ENCODE data around the gene WFDC6. TPM values are rescaled to one million over a fixed set of nuclear protein-coding genes. Genes with fewer than 3 reads are reported as not detected.
"Not testable (repeated sequence)": the region's sequence is repeated elsewhere in the genome, so short reads cannot be mapped to it uniquely, and the experiment has no call there.

Gene WFDC6
- polyA plus RNA-seq, 2 of the 4 experiments (the other 2 are of a cell fraction) = not detected

GRCh38 chr20:45578231-45578630, 38.9 kb upstream of the WFDC6 start (continued):
- TF ChIP-seq ATOH8 (CRISPR knock-in tag; IDR thresholded peaks at IDR 0.05; ENCODE audit: low read depth) = no peak
- TF ChIP-seq ZC3H11A (IDR thresholded peaks at IDR 0.05) = no peak
- TF ChIP-seq, protein P1, sequence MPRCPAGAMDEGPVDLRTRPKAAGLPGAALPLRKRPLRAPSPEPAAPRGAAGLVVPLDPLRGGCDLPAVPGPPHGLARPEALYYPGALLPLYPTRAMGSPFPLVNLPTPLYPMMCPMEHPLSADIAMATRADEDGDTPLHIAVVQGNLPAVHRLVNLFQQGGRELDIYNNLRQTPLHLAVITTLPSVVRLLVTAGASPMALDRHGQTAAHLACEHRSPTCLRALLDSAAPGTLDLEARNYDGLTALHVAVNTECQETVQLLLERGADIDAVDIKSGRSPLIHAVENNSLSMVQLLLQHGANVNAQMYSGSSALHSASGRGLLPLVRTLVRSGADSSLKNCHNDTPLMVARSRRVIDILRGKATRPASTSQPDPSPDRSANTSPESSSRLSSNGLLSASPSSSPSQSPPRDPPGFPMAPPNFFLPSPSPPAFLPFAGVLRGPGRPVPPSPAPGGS (IDR thresholded peaks at IDR 0.05) = no peak
- TF ChIP-seq HOXB13 (CRISPR knock-in tag; IDR thresholded peaks at IDR 0.05; ENCODE audit: low read depth) = no peak

- POLR2A ChIA-PET = no interaction called here
- no peak overlapping the region for H3K4me3 ChIP-seq
- no peak for DNase-seq (ENCODE audit: low read depth in 1 of 2, low spot score in 1 of 2)
- TF ChIP-seq ZFP36 (IDR thresholded peaks at IDR 0.05; ENCODE audit: borderline replicate concordance, partially characterized antibody) = no peak
- no peak for TF ChIP-seq RAD21 (conservative IDR thresholded peaks at IDR 0.05 in 1 of 2, IDR thresholded peaks at IDR 0.05 in 1 of 2)
- TF ChIP-seq USF2 (IDR thresholded peaks at IDR 0.05) = no peak
- TF ChIP-seq CEBPB (IDR thresholded peaks at IDR 0.05) = no peak
- TF ChIP-seq TFCP2L1 (CRISPR knock-in tag; IDR thresholded peaks at IDR 0.05) = no peak
- no peak for TF ChIP-seq RFX5 (IDR thresholded peaks at IDR 0.05)
- CTCF ChIA-PET = no interaction called here
- no peak for FAIRE-seq
- no peaks in the 10 kb centered on the region for H3K9me3 ChIP-seq
- no peaks in the 10 kb centered on the region for H3K4me1 ChIP-seq
- no peak for ATAC-seq
- H3K4me2 ChIP-seq = no peak overlapping the region
- no peak overlapping the region for H3K27ac ChIP-seq
- 16% methylated on average over 2 of the region's 2 CpGs for WGBS (ENCODE audit: missing lambda C conversion rate)
Observed at GRCh38 chr20:45576995-45577394, 37.7 kb upstream of the WFDC6 start.

DNA sequence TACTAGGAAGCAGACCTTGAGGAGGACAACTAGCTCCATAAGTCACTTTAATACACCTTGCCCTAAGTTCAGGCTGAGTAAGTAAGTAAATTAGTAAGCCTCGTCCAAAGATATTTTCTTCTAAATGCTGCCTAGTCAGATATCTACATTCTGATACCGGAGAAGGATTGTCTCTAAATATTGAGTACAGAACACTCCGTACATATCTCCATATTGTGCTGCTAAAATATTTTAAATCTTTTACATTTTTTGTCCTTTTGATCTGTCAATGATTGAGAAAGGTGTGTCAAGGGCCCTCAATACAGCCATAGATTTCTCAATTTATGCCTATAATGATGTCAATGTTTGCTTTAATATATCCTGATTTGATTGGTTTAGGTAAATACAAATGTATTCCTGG, 36.6 kb upstream of the WFDC6 start:
- FAIRE-seq (no peak), DNase-seq (ENCODE audit: low read depth in 1 of 2, low spot score in 1 of 2) (no peak), ATAC-seq (no peak)
- H3K4me2 ChIP-seq = no peak overlapping the region
- 28% methylated on average over 3 of the region's 3 CpGs for WGBS (ENCODE audit: missing lambda C conversion rate)
- H3K4me1 ChIP-seq = no peaks in the 10 kb centered on the region
- H3K27ac ChIP-seq = no peak overlapping the region
- no peak overlapping the region for H3K4me3 ChIP-seq
- no peak for TF ChIP-seq KDM1A (IDR thresholded peaks at IDR 0.05; ENCODE audit: low read depth)
- TF ChIP-seq GATA3 (IDR thresholded peaks at IDR 0.05; ENCODE audit: borderline replicate concordance) = no peak
- TF ChIP-seq ELK1 (IDR thresholded peaks at IDR 0.05; ENCODE audit: low read depth, low read length) = no peak
- TF ChIP-seq POLR2AphosphoS2 (conservative IDR thresholded peaks at IDR 0.05; ENCODE audit: low read length) = no peak
- TF ChIP-seq REST (IDR thresholded peaks at IDR 0.05) = no peak
- TF ChIP-seq CBX2 (IDR thresholded peaks at IDR 0.05; ENCODE audit: borderline replicate concordance, low read depth) = no peak
- no peak for TF ChIP-seq RAD21 (conservative IDR thresholded peaks at IDR 0.05 in 1 of 2, IDR thresholded peaks at IDR 0.05 in 1 of 2)
- no peak for TF ChIP-seq JUNB (IDR thresholded peaks at IDR 0.05)
- no peak for TF ChIP-seq FOSB (CRISPR knock-in tag; IDR thresholded peaks at IDR 0.05)
- TF ChIP-seq, protein P2, sequence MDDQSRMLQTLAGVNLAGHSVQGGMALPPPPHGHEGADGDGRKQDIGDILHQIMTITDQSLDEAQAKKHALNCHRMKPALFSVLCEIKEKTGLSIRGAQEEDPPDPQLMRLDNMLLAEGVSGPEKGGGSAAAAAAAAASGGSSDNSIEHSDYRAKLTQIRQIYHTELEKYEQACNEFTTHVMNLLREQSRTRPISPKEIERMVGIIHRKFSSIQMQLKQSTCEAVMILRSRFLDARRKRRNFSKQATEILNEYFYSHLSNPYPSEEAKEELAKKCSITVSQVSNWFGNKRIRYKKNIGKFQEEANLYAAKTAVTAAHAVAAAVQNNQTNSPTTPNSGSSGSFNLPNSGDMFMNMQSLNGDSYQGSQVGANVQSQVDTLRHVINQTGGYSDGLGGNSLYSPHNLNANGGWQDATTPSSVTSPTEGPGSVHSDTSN (IDR thresholded peaks at IDR 0.05) = no peak
- TF ChIP-seq MYC (IDR thresholded peaks at IDR 0.05; ENCODE audit: borderline replicate concordance, low read length) = no peak
- no peak for TF ChIP-seq EP300 (IDR thresholded peaks at IDR 0.05)
- no peak for TF ChIP-seq NPAS2 (CRISPR knock-in tag; IDR thresholded peaks at IDR 0.05; ENCODE audit: borderline replicate concordance)
- no peak for TF ChIP-seq SREBF2 (IDR thresholded peaks at IDR 0.05)
- TF ChIP-seq, protein P1 (IDR thresholded peaks at IDR 0.05) = no peak
- H3K9me3 ChIP-seq = no peaks in the 10 kb centered on the region
- ChIA-PET CTCF (no interaction called here), POLR2A (no interaction called here)

DNA sequence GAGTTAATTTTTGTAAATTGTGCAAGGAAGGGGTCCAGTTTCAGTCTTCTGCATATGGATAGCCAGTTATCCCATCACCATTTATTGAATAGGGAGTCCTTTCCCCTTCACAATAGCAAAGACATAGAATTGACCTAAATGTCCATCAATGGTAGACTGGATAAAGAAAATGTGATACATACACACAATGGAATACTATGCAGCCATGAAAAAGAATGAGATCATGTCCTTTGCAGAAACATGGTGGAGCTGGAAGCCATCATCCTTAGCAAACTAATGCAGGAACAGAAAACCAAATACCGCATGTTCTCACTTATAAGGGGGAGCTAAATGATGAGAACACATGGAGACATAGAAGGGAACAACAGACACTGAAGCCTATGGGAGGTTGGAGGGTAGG, 30.4 kb upstream of the WFDC6 start:
- CTCF ChIA-PET = interaction anchor here (2.6 kb wide), 1 partner anchor 201 kb away, joined by 11 read pairs; no protein-coding TSS in a partner anchor
- FAIRE-seq; H3K9me3 ChIP-seq; H3K27ac ChIP-seq; ATAC-seq; POLR2A ChIA-PET; H3K4me1 ChIP-seq; DNase-seq (ENCODE audit: low read depth in 1 of 2, low spot score in 1 of 2); H3K4me3 ChIP-seq; H3K4me2 ChIP-seq: not testable (repeated sequence)
- 3% methylated on average over 1 of the region's 1 CpG for WGBS (ENCODE audit: missing lambda C conversion rate)

Measured in A549 (cell line).